Stimulated activated CD4-positive, alpha-beta T cell treated with anti-CD3 and anti-CD28 coated beads, TNF-alpha, amount 100 ng/mL, for 48 hours (primary cell): ENCODE data around the gene KAT6B.
"Not testable (repeated sequence)": the region's sequence is repeated elsewhere in the genome, so short reads cannot be mapped to it uniquely, and the experiment has no call there.

ENCODE experiments used
- DNase-seq, 3 donors: peaks; one replicate each; pipeline ENCODE4 v3.0.0-alpha.2; 2020; ENCODE audit warnings: low read depth in 3 of 3

Gene KAT6B

GRCh38 chr10:74826142-74827044 is at the start of gene KAT6B:
TSS of gene KAT6B (plus strand) at chr10:74826600. CDS start at chr10:74842858, 16,258 bp downstream.
- peak; percentile 98 to 100 (median 99) for DNase-seq

DNA sequence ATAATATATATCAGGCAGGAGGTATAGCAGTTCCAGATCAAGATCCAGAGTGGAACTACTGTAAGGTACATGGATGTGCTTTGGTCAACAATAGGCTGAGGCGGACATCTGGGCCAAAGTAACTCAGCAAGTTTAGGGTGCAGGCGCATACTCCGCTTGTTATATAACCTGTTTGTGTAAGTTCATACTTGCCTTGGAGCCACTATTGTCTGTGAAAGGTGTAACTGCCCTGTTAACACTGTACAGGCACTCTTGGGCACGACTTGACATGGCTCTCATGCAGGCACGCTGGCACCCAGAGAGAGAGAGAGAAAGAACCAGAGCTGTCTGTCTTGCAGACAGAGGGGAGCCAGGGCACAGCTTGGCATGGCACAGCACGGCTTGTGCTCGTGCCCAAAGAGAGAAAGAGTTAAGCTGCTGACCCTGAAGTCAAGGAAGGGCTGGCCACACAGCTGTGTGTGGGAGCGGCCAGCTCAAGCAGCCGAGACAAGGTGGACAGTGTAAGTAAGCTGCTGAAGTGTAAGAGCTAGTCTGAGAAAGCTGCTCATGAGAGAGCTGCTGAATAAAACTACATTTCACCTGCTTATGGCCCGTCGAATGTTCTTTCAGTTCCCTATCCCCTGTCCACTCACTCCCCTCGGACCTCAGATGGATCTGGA is 47.8 kb upstream of the KAT6B start:
- DNase-seq: no peak

- DNase-seq: not testable (repeated sequence)
Measured at GRCh38 chr10:74781870-74782269, 44.5 kb upstream of the KAT6B start.

DNA sequence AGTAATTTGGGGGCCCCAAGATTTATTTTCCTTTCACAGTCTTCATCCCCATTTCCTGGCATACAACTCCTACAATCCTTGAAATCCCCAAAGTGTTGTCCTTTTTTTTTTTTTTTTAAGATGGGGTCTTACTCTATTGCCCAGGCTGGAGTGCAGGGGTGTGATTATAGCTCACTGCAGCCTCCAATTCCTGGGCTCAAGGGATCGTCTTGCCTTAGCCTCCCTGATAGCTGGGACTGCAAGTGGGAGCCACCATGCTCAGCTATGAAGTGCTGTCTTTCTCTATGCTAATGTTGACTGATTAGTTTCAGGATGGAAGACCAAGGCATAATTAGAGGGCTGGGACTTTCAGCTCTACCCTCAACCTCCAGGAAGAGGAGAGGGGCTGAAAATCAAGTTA is 41.9 kb upstream of the KAT6B start:
- DNase-seq: no peak

DNA sequence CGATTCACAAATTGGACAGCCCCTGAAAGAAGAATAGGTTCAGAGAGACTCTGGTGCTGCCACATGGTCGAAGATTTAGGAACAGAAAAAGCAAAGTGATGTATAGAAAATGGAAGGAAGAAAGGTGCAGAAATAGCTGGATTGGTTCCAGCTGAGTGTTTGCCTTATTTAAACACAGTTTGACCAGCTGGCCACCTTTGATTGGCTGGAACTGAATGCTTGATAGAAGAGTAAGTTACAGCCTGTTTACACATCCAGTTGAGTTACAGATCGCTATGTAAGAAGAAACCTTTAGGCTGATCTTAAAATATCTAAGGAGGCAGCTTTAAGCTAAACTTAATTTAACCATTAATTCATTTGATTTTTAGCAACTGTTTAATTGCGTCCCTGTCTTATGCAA is 40.3 kb upstream of the KAT6B start:
- no peak for DNase-seq

DNA sequence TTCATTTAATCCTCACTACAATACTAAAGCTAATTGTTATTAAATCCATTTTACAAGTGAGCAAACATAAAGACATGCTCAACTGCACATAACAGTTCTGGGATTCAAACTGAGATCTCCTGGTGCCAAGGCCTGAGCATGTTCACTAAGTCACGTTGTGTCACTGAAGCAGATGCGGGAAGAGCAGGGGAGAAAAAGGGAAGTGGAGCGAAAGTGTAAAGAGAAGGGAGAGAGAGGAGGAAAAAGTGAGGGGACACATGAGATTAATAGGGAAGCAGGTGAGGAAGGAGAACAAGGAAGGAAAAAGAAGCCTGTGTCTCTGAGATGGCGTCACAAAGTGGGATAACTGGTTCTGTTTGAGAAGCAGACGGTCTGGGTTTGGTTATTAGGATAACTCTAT is 38.9 kb upstream of the KAT6B start:
- no peak for DNase-seq

GRCh38 chr10:74791979-74792378 is 34.4 kb upstream of the KAT6B start:
- not testable (repeated sequence) for DNase-seq

DNA sequence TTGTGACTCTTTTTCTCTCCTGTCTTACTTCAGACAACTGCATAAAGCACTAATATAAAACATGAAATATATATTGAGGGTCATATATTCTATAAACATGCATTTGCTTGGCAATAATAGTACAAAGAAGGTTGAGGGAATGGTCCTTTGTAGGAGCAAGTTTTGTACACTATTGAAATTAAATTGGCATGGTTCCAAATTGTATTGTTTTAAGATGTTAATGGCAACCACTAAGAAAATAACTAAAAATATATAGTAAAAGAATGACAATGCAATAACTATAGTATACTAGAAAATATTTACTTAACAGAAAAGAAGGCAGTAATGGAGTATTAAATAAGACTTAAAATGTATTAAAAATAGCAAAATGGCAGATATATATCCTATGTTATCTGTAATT is 33.7 kb upstream of the KAT6B start:
- no peak for DNase-seq

DNA sequence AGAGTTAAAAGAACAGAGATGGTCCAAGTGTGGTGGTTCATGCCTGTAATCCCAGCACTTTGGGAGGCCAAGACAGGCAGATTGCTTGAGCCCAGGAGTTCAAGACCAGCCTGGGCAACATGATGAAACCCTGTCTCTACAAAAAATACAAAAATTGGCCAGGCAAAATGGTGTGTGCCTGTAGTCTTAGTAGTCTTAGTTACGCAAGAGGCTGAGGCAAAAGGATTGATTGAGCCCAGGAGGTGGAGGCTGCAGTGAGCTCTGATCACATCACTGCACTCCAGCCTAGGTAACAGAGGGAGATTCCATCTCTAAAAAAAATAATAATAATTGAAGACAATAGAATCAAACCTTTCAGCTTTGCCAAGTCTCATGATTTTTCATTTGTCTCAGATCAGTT is 33.2 kb upstream of the KAT6B start:
- not testable (repeated sequence) for DNase-seq

DNA sequence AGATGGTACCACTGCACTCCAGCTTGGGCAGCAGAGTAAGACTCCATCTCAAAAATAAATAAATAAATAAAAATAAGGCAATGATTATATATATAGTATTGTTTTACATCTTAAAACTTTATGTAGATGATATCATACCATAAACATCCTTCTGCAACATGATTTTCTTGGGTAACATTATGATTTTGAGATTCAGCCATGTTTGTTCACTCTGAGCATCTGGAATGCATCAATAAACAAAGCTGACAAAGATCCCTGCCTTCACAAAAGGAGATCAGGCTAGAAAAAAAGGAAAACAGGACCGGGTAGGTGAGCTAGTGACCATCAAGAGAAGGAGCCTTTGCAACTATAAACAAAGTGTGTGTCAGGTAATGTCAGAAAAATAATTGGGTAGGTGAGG is 31.9 kb upstream of the KAT6B start:
- DNase-seq: no peak

GRCh38 chr10:74797550-74797949 is 28.9 kb upstream of the KAT6B start:
- DNase-seq: no peak

GRCh38 chr10:74799721-74800221 is 26.6 kb upstream of the KAT6B start:
- peak in 2 of 3 donors; percentile 37 to 39 for DNase-seq

GRCh38 chr10:74801447-74801846 is 25.0 kb upstream of the KAT6B start:
- no peak for DNase-seq

DNA sequence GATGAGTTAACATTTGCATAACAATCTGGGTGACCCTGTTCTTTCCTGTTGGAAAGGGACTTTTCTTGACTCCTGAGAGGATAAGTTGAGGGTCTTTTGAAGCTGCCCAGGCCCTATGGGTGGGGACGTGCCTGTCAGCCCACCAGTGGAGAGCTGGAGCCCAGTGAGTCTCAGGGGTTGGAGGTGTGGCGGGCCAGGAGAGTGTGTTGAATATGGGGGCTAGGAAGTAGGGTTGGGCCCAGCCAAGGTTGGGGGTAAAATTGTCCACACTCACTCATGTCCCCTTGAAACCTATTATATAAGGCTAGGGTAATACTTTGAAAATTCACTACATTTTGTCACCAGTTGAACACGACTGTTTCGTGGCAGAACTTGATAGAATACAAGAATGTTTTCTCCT is 17.9 kb upstream of the KAT6B start:
- DNase-seq: no peak

- DNase-seq: no peak
Measured at GRCh38 chr10:74810087-74810486, 16.3 kb upstream of the KAT6B start.

DNA sequence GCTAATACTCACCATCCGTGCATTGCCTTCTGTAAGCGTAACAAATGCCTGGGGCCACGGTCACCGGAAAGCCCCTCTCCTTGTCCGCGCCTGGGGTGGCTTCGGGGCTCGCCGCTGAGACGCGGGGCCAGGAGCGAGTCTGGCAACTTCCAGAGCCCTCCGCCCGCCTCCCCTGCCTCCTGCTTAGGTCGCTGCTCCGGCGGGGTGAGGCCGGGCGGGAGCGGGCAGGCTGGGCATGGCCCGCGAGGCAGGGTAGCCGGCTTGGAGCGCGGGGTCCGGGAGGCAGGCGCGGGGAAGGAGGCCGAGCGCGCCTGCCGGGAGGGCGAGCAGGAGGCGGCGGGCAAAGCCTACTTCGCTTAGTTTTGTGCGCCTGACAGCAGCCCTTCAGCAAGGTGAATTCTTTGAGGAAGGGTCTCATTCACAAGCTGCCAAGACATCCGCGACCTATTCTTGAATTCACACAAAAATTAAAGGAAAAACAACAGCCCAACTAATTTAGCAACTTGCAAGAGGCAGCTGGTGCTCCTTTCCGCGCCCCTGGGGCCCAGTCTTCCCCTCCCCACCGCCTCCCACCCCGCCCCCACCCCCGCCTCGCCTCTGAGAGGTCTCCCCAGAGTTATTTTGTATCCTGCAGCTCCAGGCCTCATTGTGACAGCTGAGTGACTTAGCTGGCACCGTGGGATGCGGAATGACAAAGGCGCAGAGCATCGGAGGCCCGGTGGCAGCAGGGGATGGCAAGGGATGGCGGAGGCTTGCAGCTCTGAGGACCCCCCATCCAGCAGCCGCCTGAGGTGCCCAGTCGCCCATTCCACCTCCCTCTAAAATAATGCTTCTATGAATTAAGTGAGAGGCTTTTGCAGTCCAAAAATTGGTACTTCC is 12.8 kb upstream of the KAT6B start:
- no peak for DNase-seq

GRCh38 chr10:74814797-74815196 is 11.6 kb upstream of the KAT6B start:
- no peak for DNase-seq

GRCh38 chr10:74816824-74817498 is 9.4 kb upstream of the KAT6B start:
- DNase-seq: no peak

GRCh38 chr10:74821501-74821900 is 4.9 kb upstream of the KAT6B start:
- no peak for DNase-seq

DNA sequence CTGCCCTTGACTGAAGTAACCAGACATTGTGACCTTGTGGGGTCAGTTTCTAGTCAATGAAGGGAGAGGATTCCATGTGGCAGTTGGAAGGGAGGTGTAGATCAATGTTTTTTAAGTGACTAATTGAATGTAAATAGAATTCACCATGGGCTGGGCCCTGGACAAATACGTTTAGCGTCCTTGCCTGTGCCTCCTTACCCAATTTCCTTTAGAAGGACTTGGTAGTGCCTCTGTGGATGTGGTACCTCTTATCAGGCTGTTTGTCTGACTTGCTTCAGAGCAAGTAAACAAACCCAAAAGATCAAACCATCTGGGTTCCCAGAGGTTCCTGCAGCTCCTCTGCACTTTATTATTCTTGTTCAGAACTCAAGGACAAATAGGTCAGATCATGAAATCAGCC is 4.3 kb upstream of the KAT6B start:
- DNase-seq: no peak

DNA sequence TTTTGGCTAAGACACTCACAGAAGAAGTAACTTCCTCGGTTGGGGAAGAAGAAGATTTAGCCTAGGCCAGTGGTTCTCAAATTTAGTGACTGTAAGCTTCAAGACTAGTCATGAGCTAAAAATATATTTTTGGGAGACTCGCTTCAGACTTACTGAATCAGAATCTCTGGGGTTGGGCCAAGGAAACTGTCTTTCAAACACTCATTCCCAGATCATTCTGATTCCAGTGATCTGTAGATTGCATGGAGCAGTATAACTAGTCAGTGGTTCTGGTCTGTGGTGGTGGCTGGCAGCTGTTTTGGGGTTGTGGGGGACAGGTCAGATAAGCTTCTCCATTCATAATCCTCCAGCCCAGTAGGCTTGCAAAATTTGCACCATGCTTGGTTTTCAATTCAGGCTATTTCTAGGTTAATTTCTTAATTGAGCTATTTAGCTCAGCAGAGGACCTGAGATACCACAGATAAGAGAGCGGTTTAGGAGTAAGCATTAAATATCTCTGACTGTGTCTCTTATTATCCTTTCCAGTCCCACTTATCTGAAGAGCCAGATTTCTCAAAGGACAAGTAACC is 3.8 kb upstream of the KAT6B start:
- DNase-seq: no peak
